Raji (cell line): ENCODE measurements around the gene GALNT2.

ENCODE experiments used
- POLR2A ChIP-seq: IDR thresholded peaks from 2 replicates; pipeline ENCODE4 v1.6.1; 2011; ENCODE audit warnings: low read depth, low read length, control low read depth; ENCODE audit not compliant: insufficient read depth

The GALNT2 gene

GRCh38 chr1:230155021-230155420 is 88.0 kb downstream of the GALNT2 start:
- no peak for TF ChIP-seq POLR2A

DNA sequence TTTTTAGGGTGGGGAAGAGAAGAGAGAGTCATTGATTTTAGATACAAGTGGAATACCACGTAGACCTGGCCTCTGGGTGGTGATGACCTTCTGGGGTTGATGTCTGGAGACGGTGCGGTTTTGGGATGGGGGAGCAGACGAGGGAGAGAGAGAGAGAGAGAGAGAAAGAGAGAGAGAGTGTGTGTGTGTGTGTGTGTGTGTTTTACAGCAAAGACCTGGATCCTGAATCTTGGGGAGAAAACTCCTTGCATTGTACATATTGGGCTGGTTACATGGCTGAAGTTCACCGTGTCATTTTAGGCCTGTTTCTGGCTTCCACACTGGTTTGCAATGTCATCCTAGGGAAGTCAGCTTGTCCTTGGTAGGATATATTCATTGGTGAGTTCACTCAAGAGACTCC is 89.0 kb downstream of the GALNT2 start:
- no peak for TF ChIP-seq POLR2A

DNA sequence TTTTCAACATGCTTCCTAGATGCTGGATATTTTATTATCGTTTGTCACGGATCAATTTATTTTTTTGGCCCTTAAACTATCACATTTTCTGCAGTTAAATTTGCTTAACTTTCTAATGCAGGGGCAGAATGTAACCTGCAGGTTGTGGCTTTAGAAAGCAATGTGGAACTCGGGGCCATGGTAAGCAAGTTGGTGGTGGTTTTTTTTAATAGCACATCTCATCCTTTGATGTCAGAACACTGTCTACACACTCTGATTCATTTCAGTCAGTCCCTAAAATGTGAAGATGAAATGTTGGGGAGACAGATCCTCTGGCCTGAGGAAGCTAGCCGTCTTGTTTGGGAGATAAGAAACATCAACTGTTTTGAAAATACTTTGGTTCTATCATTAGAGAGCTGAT is 89.5 kb downstream of the GALNT2 start:
- TF ChIP-seq POLR2A: no peak

DNA sequence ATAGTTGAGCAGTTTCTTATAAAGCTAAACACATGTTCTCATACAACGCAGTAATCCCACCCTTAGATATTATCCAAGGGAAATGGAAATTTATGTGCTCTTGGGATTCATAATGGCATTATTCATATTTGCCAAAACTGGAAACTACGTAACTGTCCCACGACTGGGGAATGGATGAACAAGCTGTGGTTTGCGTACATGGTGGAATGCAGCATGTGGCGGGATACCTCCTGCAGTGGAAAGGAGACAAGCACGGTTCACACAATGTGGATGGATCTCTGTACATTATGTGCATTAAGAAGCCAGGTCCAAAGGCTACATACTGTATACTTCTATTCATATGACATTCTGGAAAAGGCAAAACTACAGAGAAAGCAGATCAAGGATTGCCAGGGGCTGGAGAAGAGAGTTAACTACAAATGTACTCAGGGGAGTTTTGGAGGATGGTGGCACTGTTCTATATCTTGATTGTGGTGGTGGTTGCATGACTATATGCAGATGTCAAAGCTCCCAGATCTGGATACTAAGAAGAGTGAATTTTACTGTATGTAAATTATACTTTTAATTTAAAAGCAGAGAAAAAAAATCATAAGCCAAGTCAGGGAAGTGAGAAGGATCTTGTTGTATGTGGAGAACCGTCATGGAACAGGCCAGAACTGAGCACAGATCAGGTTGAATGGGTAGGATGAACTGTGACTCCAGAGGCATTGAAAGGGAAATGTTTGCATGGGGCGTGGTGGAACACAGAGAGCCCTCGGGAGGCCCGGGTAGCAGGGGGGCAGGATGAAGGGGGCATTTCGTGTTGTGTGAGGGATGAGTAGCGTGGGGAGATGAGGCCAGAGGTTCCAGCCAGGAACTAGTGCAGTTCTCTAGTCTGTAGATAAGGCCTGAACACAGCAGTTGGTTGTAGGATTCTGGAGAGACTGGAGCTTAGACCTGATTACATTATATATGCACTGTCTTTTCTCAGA is 90.7 kb downstream of the GALNT2 start:
- TF ChIP-seq POLR2A: no peak

- no peak for TF ChIP-seq POLR2A
Measured at GRCh38 chr1:230158415-230159291, 91.6 kb downstream of the GALNT2 start.

GRCh38 chr1:230159580-230159979 is 92.5 kb downstream of the GALNT2 start:
- no peak for TF ChIP-seq POLR2A

GRCh38 chr1:230160957-230161771 is 94.1 kb downstream of the GALNT2 start:
- TF ChIP-seq POLR2A: no peak

- no peak for TF ChIP-seq POLR2A
Measured at GRCh38 chr1:230163205-230163604, 96.2 kb downstream of the GALNT2 start.

- TF ChIP-seq POLR2A: no peak
Measured at GRCh38 chr1:230163719-230164118, 96.7 kb downstream of the GALNT2 start.

GRCh38 chr1:230165536-230165935 is 98.5 kb downstream of the GALNT2 start:
- no peak for TF ChIP-seq POLR2A

- no peak for TF ChIP-seq POLR2A
Measured at GRCh38 chr1:230166366-230167132, 99.5 kb downstream of the GALNT2 start.

DNA sequence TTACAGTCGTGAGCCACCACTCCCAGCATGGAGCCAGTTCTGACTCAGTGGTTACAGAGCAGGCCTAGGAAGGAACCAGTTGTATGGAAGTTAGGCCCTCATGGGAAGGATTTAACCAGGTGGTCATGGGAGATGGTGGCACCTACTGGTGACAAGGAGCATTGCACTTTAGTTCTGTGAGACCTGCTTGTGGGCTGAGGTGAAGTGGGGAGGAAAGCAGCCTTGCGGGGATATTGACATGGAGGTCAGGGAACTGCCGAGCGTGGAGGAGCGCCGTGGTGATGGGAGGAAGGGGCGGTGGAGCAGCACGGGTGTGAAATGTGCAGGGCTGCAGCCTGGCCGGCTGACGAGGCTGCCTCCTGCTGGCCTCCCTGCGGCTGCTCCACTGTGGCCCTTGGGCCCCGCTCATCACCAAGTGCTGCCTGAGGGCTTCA is 100.4 kb downstream of the GALNT2 start:
- no peak for TF ChIP-seq POLR2A

- no peak for TF ChIP-seq POLR2A
Measured at GRCh38 chr1:230169454-230170152, 102.6 kb downstream of the GALNT2 start.

- no peak for TF ChIP-seq POLR2A
Measured at GRCh38 chr1:230170153-230170547, 103.1 kb downstream of the GALNT2 start.

GRCh38 chr1:230170622-230171021 is 103.6 kb downstream of the GALNT2 start:
- TF ChIP-seq POLR2A: no peak
